ENCODE measurements around the gene RAD51B. TPM values are rescaled to one million over a fixed set of nuclear protein-coding genes. Genes with fewer than 3 reads are reported as not detected.

The RAD51B gene
- total and polyA plus RNA-seq, 2 of the 13 experiments (the other 11 are each of a cell fraction or from before 2014, with no cell fraction given): 7.0 to 9.5 TPM

- Histone ChIP-seq H3K79me2 (ENCODE audit: insufficient read depth, low read length) (no peaks in the 10 kb centered on the region), H3K36me3 (replicated peaks in 1 of 2; ENCODE audit: control insufficient read depth in 1 of 2, insufficient read depth in 2 of 2, low read length in 2 of 2) (no peaks in the 10 kb centered on the region), H3K27me3 (ENCODE audit: control insufficient read depth in 1 of 2, insufficient read depth in 2 of 2, low read length in 2 of 2) (no peaks in the 10 kb centered on the region), H3K27ac (ENCODE audit: extremely low read length, insufficient read depth, low read length) (peak overlapping the region; percentile 36), H3K9ac (ENCODE audit: insufficient read depth, low read depth, low read length) (no peak overlapping the region), H3K4me3 (replicated peaks in 1 of 3; ENCODE audit: insufficient read depth in 1 of 3, low read depth in 2 of 3, low read length in 3 of 3) (no peak overlapping the region), H3K9me3 (ENCODE audit: low read length) (peaks cover 6% of the 10 kb centered on the region; the same call in 1 of the 2 replicates), H4K20me1 (ENCODE audit: insufficient read depth, low read length) (no peaks in the 10 kb centered on the region), H3K4me1 (ENCODE audit: insufficient read depth, low read length) (peaks cover 35% of the 10 kb centered on the region), H2AFZ (ENCODE audit: low read length) (no peak overlapping the region), H3K4me2 (ENCODE audit: low read depth, low read length) (no peak overlapping the region)
- FAIRE-seq: no peak
- CTCF ChIA-PET (ENCODE audit: low intra/inter-chr PET ratio, low total read pairs): no interaction called here
- POLR2A ChIA-PET: interaction anchor here (0.7 to 1.6 kb wide), 4 partner anchors 9 to 320 kb away, joined by 3 to 11 read pairs (median 4); no protein-coding TSS in a partner anchor
- ATAC-seq: no peak
- no peak for DNase-seq (ENCODE audit: low spot score)
- intact Hi-C loops (cut with micrococcal nuclease; ENCODE audit: unreplicated experiment): loop anchor here (5.0 to 10.0 kb wide), 5 partner anchors 63 to 355 kb away; no protein-coding TSS in a partner anchor
- BruUV-seq (replicated peaks): no TSS peak
- 73% methylated on average over 5 of the region's 5 CpGs for WGBS (ENCODE audit: low lambda C conversion rate)
- TF ChIP-seq HOXA9 (CRISPR knock-in tag; IDR thresholded peaks at IDR 0.05; ENCODE audit: borderline replicate concordance): no peak
- no peak for TF ChIP-seq ZNF644 (CRISPR knock-in tag; IDR thresholded peaks at IDR 0.05; ENCODE audit: low read depth)
- TF ChIP-seq ZNF367 (CRISPR knock-in tag; IDR thresholded peaks at IDR 0.05; ENCODE audit: borderline replicate concordance): no peak
- TF ChIP-seq ZFX (CRISPR knock-in tag; IDR thresholded peaks at IDR 0.05; ENCODE audit: low read depth): no peak
- TF ChIP-seq SALL2 (CRISPR knock-in tag; IDR thresholded peaks at IDR 0.05): no peak
- no peak for TF ChIP-seq SP1 (IDR thresholded peaks at IDR 0.05)
- TF ChIP-seq SP1 (CRISPR knock-in tag; IDR thresholded peaks at IDR 0.05): no peak
- TF ChIP-seq ZNF337 (CRISPR knock-in tag; IDR thresholded peaks at IDR 0.05; ENCODE audit: borderline replicate concordance, low read depth): no peak
- no peak for TF ChIP-seq SMC3 (IDR thresholded peaks at IDR 0.05; ENCODE audit: low read length)
- TF ChIP-seq ZBTB38 (CRISPR knock-in tag; IDR thresholded peaks at IDR 0.05): no peak
- TF ChIP-seq, protein P1, sequence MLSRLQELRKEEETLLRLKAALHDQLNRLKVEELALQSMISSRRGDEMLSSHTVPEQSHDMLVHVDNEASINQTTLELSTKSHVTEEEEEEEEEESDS (CRISPR knock-in tag; IDR thresholded peaks at IDR 0.05; ENCODE audit: borderline replicate concordance): no peak
- no peak for TF ChIP-seq ZNF790 (CRISPR knock-in tag; IDR thresholded peaks at IDR 0.05; ENCODE audit: borderline replicate concordance)
- no peak for TF ChIP-seq GTF2F1 (IDR thresholded peaks at IDR 0.05; ENCODE audit: low read length)
- TF ChIP-seq ZNF552 (CRISPR knock-in tag; IDR thresholded peaks at IDR 0.05; ENCODE audit: borderline replicate concordance): no peak
- no peak for TF ChIP-seq ZNF414 (CRISPR knock-in tag; IDR thresholded peaks at IDR 0.05)
- in situ Hi-C loops (cut with HindIII; ENCODE audit: extremely low pct_ligation_motif_present, low pct_unique_long_range_greater_than_20kb): no loop called here
Measured at GRCh38 chr14:68459480-68460136, 640.0 kb downstream of the RAD51B start.

All from HepG2 (cell line).